Measurements from ENCODE around the gene FAM13A.

DNA sequence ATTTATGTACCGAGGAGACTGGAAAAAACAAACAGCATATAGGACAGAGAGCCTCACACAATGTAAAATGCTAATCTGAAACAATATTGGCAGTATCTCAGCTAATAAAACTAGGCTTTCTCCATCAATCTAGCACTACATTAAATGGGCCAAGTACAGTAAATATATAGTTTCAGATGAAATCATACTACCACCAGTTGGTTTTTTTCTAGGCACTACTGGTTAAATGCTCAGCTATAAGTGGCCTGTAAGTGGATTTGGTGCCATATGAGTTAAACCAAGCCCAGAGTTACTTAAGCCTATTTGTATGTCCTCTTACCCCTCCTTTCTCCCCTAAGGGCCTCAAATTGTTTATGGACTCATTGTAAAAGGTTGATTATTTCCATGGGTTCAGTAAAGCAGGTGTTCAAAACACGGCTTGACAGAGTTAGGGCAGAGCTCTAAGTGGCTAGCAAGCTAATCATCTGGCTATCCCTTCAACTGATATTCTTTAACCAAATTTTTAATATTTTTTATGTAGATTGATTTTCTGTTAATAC, 57.5 kb downstream of the FAM13A start:
- TF ChIP-seq CTCF (IDR thresholded peaks at IDR 0.05) (no peak), POLR2A (IDR thresholded peaks at IDR 0.05) (no peak), POLR2AphosphoS5 (IDR thresholded peaks at IDR 0.05) (no peak)

Data from breast epithelium (tissue), 3 donors.